Keratinocyte (primary cell): ENCODE results near the gene DENND5B. TPM values are rescaled to one million over a fixed set of nuclear protein-coding genes. Genes with fewer than 3 reads are reported as not detected.
A peak's percentile ranks its signal among the peaks of the same experiment; 100 is the strongest.

Experiments
- DNase-seq: peaks from one replicate; pipeline ENCODE4 v3.0.0-alpha.2; 2011; ENCODE audit warnings: low read depth, missing footprints, low spot score
- FAIRE-seq: peaks from 2 replicates; lab custom pipeline; 2011; peaks lifted over from hg19 to GRCh38; lab: Jason Lieb, UNC
- H2AFZ ChIP-seq: 2 replicates; pipeline ENCODE4 v1.6.0; 2012; ENCODE audit warnings: low read length, control low read depth, inconsistent platforms; ENCODE audit not compliant: control insufficient read depth
- H3K27ac ChIP-seq: 2 replicates; pipeline ENCODE4 v1.5.1; 2011; ENCODE audit warnings: low read length; ENCODE audit not compliant: control insufficient read depth, insufficient read depth
- H3K27me3 ChIP-seq: 3 replicates; pipeline ENCODE4 v1.6.0; 2011; ENCODE audit warnings: low read length; ENCODE audit not compliant: control insufficient read depth, insufficient read depth; ENCODE audit errors: extremely low read depth
- H3K36me3 ChIP-seq, 2 experiments: 2 replicates in 1 of 2; 3 replicates in 1 of 2; pipeline ENCODE4 v1.5.1; 2011; ENCODE audit warnings: low read length in 2 of 2, mild to moderate bottlenecking in 1 of 2; ENCODE audit not compliant: control insufficient read depth in 2 of 2, insufficient read depth in 2 of 2; ENCODE audit errors: extremely low read depth in 1 of 2
- H3K4me1 ChIP-seq: 3 replicates; pipeline ENCODE4 v1.5.1; 2011; ENCODE audit warnings: low read length; ENCODE audit not compliant: control insufficient read depth, insufficient read depth; ENCODE audit errors: extremely low read depth
- H3K4me2 ChIP-seq: 3 replicates; pipeline ENCODE4 v1.6.0; 2011; ENCODE audit warnings: low read depth, low read length; ENCODE audit not compliant: control insufficient read depth, insufficient read depth; ENCODE audit errors: extremely low read depth
- H3K4me3 ChIP-seq, 3 experiments: fragments of 200-600 bp in 1 of 3; sonication (generic) in 1 of 3; 2 replicates in 2 of 3; 3 replicates in 1 of 3; pipeline ENCODE4 v1.5.1; 2011 to 2016; ENCODE audit warnings: low read length in 3 of 3, mild to moderate bottlenecking in 3 of 3, control low read depth in 2 of 3, inconsistent platforms in 1 of 3, low read depth in 1 of 3, mixed read lengths in 1 of 3, mixed run types in 1 of 3, moderate library complexity in 1 of 3; ENCODE audit not compliant: control insufficient read depth in 2 of 3, insufficient read depth in 2 of 3; ENCODE audit errors: extremely low read depth in 1 of 3
- H3K79me2 ChIP-seq: 2 replicates; pipeline ENCODE4 v1.6.0; 2012; ENCODE audit warnings: low read length; ENCODE audit not compliant: control insufficient read depth, insufficient read depth
- H3K9ac ChIP-seq: 3 replicates; pipeline ENCODE4 v1.6.0; 2011; ENCODE audit warnings: low read length; ENCODE audit not compliant: control insufficient read depth, insufficient read depth; ENCODE audit errors: extremely low read depth
- H3K9me1 ChIP-seq: 3 replicates; pipeline ENCODE4 v1.6.0; 2011; ENCODE audit warnings: low read length; ENCODE audit not compliant: control insufficient read depth, insufficient read depth; ENCODE audit errors: extremely low read depth
- H3K9me3 ChIP-seq: 2 replicates; pipeline ENCODE4 v1.5.1; 2012; ENCODE audit warnings: low read depth, low read length; ENCODE audit not compliant: control insufficient read depth
- H4K20me1 ChIP-seq: 3 replicates; pipeline ENCODE4 v1.6.0; 2011; ENCODE audit warnings: low read length; ENCODE audit not compliant: control insufficient read depth, insufficient read depth; ENCODE audit errors: extremely low read depth
- EZH2 ChIP-seq: IDR thresholded peaks from one replicate; pipeline ENCODE4 v1.6.1; 2012; ENCODE audit warnings: inconsistent platforms, mild to moderate bottlenecking, low read length, moderate library complexity
- dilution Hi-C: fragments of 300-500 bp; cut with MboI; formaldehyde crosslinking; loops from one replicate; pipeline ENCODE4 v1.7.0; 2020; ENCODE audit warnings: low sequenced_read_pairs; ENCODE audit not compliant: extremely low pct_ligation_motif_present
- polyA plus RNA-seq, 5 experiments: library from polyadenylated mRNA; depleted of rRNA in 3 of 5; stranded (reverse) in 3 of 5; stranded (forward) in 1 of 5; unstranded in 1 of 5; fragments of >200 nt; gene quantifications; 1 replicate in 1 of 5; 2 replicates in 3 of 5; 3 replicates in 1 of 5; pipeline versions ENCODE4 v1.2.1 to v1.2.3, GENCODE V29; 2011 to 2012; ENCODE audit warnings: missing spikeins in 2 of 5, low read depth in 1 of 5, low replicate concordance in 1 of 5
- TF ChIP-seq, protein P1 (sequence below), 3 experiments: IDR thresholded peaks in 1 of 3; conservative IDR thresholded peaks in 1 of 3; optimal IDR thresholded peaks in 1 of 3; 2 replicates in 2 of 3; 3 replicates in 1 of 3; pipeline versions ENCODE3 to v1.5.1; 2011; ENCODE audit warnings: low read length in 3 of 3, mild to moderate bottlenecking in 3 of 3, moderate library complexity in 2 of 3, control low read depth in 1 of 3, inconsistent platforms in 1 of 3; ENCODE audit not compliant: insufficient read depth in 2 of 3; ENCODE audit errors: extremely low read depth in 1 of 3

DENND5B gene
- polyA plus RNA-seq, 1 donor (not counting 4 experiments of a cell fraction or from before 2014, with no cell fraction given) = 4.7 TPM

DNA sequence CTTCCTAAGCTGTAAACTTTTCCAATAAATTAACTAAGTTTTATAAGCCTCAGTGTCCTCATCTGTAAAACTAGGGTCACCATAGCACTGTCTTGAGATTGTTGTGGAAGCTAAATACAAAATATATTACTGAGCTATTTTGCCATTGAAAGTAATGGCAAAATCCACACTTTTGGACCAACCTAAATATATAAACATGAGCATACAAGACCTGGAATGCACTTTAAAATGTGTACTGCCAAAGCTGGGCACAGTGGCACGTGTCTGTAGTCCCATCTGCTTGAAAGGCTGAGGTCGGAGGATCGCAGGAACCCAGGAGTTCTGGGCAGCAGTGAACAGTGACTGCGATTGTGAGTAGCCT, 235.2 kb downstream of the DENND5B start:
- dilution Hi-C loops = no loop called here
- Histone ChIP-seq H3K9me1 (no peaks in the 10 kb centered on the region), H3K79me2 (no peaks in the 10 kb centered on the region), H3K9me3 (no peaks in the 10 kb centered on the region), H3K4me2 (no peak overlapping the region), H2AFZ (no peak overlapping the region), H3K4me3 (no peak overlapping the region), H3K27me3 (no peaks in the 10 kb centered on the region), H3K9ac (no peak overlapping the region), H3K36me3 (no peaks in the 10 kb centered on the region), H4K20me1 (no peaks in the 10 kb centered on the region), H3K27ac (no peak overlapping the region), H3K4me1 (peaks cover 5% of the 10 kb centered on the region)
- FAIRE-seq (no peak), DNase-seq (no peak)
- TF ChIP-seq, protein P1, sequence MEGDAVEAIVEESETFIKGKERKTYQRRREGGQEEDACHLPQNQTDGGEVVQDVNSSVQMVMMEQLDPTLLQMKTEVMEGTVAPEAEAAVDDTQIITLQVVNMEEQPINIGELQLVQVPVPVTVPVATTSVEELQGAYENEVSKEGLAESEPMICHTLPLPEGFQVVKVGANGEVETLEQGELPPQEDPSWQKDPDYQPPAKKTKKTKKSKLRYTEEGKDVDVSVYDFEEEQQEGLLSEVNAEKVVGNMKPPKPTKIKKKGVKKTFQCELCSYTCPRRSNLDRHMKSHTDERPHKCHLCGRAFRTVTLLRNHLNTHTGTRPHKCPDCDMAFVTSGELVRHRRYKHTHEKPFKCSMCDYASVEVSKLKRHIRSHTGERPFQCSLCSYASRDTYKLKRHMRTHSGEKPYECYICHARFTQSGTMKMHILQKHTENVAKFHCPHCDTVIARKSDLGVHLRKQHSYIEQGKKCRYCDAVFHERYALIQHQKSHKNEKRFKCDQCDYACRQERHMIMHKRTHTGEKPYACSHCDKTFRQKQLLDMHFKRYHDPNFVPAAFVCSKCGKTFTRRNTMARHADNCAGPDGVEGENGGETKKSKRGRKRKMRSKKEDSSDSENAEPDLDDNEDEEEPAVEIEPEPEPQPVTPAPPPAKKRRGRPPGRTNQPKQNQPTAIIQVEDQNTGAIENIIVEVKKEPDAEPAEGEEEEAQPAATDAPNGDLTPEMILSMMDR (optimal IDR thresholded peaks at IDR 0.05 in 1 of 3, IDR thresholded peaks at IDR 0.05 in 1 of 3, conservative IDR thresholded peaks at IDR 0.05 in 1 of 3; ENCODE audit: extremely low read depth in 1 of 3, insufficient read depth in 2 of 3, low read length in 3 of 3) = no peak
- no peak for TF ChIP-seq EZH2

DNA sequence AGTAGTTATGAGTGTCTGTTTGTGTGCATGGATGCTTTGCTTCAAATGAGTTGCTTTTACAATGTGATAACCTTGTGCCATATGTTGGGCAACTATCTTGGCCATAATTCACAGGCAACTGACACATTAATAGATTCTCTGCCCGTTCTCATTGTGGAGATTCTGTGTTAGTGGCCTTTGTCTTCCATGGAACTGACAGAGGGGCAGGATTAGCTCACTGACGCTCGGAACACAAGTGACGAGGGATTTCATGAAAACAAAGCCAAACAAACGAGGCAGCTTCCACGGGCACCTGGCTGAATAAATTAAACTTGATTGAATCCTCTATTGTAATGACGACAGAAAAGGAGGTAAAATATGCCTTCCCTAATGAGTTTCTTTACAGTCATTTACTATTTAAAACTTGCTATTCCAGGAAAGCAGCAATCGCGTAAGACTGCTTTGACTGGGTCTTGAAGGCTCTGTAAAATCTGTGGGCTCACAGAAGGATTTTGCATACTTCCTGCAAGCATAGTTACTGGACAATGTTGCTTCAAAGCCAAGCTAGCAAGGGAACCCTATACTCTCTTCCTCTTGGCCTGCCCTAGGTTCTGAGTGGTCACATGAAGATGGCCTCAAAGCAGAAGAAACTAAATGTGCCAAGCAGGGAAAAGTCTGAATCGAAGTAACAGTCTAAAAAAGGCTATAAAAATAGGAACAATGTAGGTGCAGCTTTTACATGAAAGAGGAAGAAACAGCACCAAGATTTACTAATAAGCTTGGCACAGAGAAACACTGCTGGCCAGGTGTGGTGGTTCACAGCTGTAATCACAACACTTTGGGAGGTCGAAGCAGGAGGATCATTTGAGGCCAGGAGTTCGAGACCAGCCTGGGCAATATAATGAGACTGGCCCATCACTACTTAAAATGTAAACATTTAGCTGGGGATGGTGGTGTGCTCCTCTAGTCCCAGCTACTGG, 236.9 kb downstream of the DENND5B start:
- peak; percentile 20 for FAIRE-seq
- Histone ChIP-seq H2AFZ (peak overlapping the region; percentile 32), H3K36me3 (no peaks in the 10 kb centered on the region), H3K27ac (no peak overlapping the region), H3K9me3 (no peaks in the 10 kb centered on the region), H3K79me2 (no peaks in the 10 kb centered on the region), H3K9ac (no peak overlapping the region), H3K9me1 (no peaks in the 10 kb centered on the region), H3K27me3 (no peaks in the 10 kb centered on the region), H3K4me2 (no peak overlapping the region), H3K4me1 (no peaks in the 10 kb centered on the region), H3K4me3 (no peak overlapping the region), H4K20me1 (no peaks in the 10 kb centered on the region)
- dilution Hi-C loops = no loop called here
- TF ChIP-seq EZH2 = no peak
- TF ChIP-seq, protein P1 (optimal IDR thresholded peaks at IDR 0.05 in 1 of 3, IDR thresholded peaks at IDR 0.05 in 1 of 3, conservative IDR thresholded peaks at IDR 0.05 in 1 of 3; ENCODE audit: extremely low read depth in 1 of 3, insufficient read depth in 2 of 3, low read length in 3 of 3) = no peak
- DNase-seq = no peak
